HCT116 (cell line): ENCODE measurements around the gene SAXO2. TPM values are rescaled to one million over a fixed set of nuclear protein-coding genes. Genes with fewer than 3 reads are reported as not detected.
A peak's percentile ranks its signal among the peaks of the same experiment; 100 is the strongest.
"Not testable (repeated sequence)": the region's sequence is repeated elsewhere in the genome, so short reads cannot be mapped to it uniquely, and the experiment has no call there.

Experiments used
- ATAC-seq: fragments of 200-7000 bp; cut with Tn5 transposase; 2 replicates; pipeline ENCODE4 v1.9.1; 2020; ENCODE audit warnings: mild to moderate bottlenecking, moderate library complexity
- BruUV-seq: library from RNA; stranded (reverse); fragments of 400-500 nt; replicated peaks from 2 replicates; lab custom pipeline; 2021; lab: Mats Ljungman, UMichigan
- CTCF ChIA-PET: fragments of 300-600 bp; sonication (Branson Sonifier 250); formaldehyde crosslinking; loops from one replicate; lab custom pipeline; 2021; ENCODE audit warnings: antibody characterized with exemption; lab: Charles Lee
- POLR2A ChIA-PET: fragments of 300-600, 350-600 bp; sonication (Branson Sonifier 250); formaldehyde crosslinking; loops from one replicate; lab custom pipeline; 2021; ENCODE audit warnings: antibody characterized with exemption; lab: Charles Lee
- RAD21 ChIA-PET, 2 experiments: fragments of 300-600 bp; sonication (Branson Sonifier 250); formaldehyde crosslinking; loops; one replicate each; lab custom pipeline; 2023; ENCODE audit warnings: low total read pairs in 2 of 2; ENCODE audit not compliant: uncharacterized antibody in 2 of 2, unreplicated experiment in 2 of 2, low non-redundant PET in 1 of 2; lab: Charles Lee
- DNase-seq: peaks from one replicate; pipeline ENCODE4 v3.0.0-alpha.2; 2010; ENCODE audit warnings: low read depth, low spot score
- H2AFZ ChIP-seq: fragments of 200-600 bp; shearing (Covaris generic), sonication (generic); 2 replicates; pipeline ENCODE4 v1.6.1; 2017; ENCODE audit warnings: low read depth, mixed run types, mixed read lengths, antibody characterized with exemption, low read length; ENCODE audit not compliant: poor library complexity, severe bottlenecking
- H3K27ac ChIP-seq: 2 replicates; pipeline ENCODE4 v1.5.1; 2012; ENCODE audit warnings: low read depth, low read length
- H3K27me3 ChIP-seq: fragments of 200-600 bp; sonication (generic); 2 replicates; pipeline ENCODE4 v1.6.1; 2016; ENCODE audit warnings: mixed run types, low read length, mixed read lengths; ENCODE audit not compliant: insufficient read depth
- H3K36me3 ChIP-seq, 2 experiments: fragments of 200-500 bp in 1 of 2; fragments of 200-600 bp in 1 of 2; sonication (Bioruptor generic) in 1 of 2; sonication (generic) in 1 of 2; 2 replicates each; pipeline versions ENCODE4 v1.5.1 to v1.6.1; 2014 to 2016; ENCODE audit warnings: low read length in 2 of 2, inconsistent platforms in 1 of 2, mixed read lengths in 1 of 2, mixed run types in 1 of 2; ENCODE audit not compliant: insufficient read depth in 2 of 2, control insufficient read depth in 1 of 2
- H3K4me1 ChIP-seq, 2 experiments: fragments of 200-600 bp in 1 of 2; sonication (generic) in 1 of 2; 2 replicates each; pipeline versions ENCODE4 v1.5.1 to v1.6.1; 2012 to 2017; ENCODE audit warnings: low read length in 2 of 2, inconsistent platforms in 1 of 2, mild to moderate bottlenecking in 1 of 2, mixed read lengths in 1 of 2, mixed run types in 1 of 2, moderate library complexity in 1 of 2; ENCODE audit not compliant: insufficient read depth in 2 of 2, control insufficient read depth in 1 of 2
- H3K4me2 ChIP-seq: fragments of 200-600 bp; sonication (generic); 2 replicates; pipeline ENCODE4 v1.6.1; 2017; ENCODE audit warnings: mixed run types, low read length, mixed read lengths
- H3K4me3 ChIP-seq, 2 experiments: fragments of 200-600 bp in 1 of 2; sonication (generic) in 1 of 2; replicated peaks in 1 of 2; 2 replicates each; pipeline ENCODE4 v1.5.1; 2011 to 2016; ENCODE audit warnings: low read length in 2 of 2, control low read depth in 1 of 2, low read depth in 1 of 2, mild to moderate bottlenecking in 1 of 2, mixed read lengths in 1 of 2, mixed run types in 1 of 2
- H3K79me2 ChIP-seq: fragments of 200-600 bp; sonication (generic); 2 replicates; pipeline ENCODE4 v1.6.1; 2017; ENCODE audit warnings: mild to moderate bottlenecking, mixed run types, low read length, moderate library complexity, mixed read lengths; ENCODE audit not compliant: insufficient read depth
- H3K9ac ChIP-seq: fragments of 200-600 bp; sonication (generic); 2 replicates; pipeline ENCODE4 v1.6.1; 2016; ENCODE audit warnings: low read length, mixed read lengths
- H3K9me2 ChIP-seq: fragments of 200-600 bp; sonication (generic), shearing (Covaris generic); 2 replicates; pipeline ENCODE4 v1.6.1; 2017; ENCODE audit warnings: mixed run types, mild to moderate bottlenecking, moderate library complexity; ENCODE audit not compliant: insufficient read depth
- H3K9me3 ChIP-seq, 2 experiments: fragments of 200-500 bp in 1 of 2; fragments of 200-600 bp in 1 of 2; sonication (Bioruptor generic) in 1 of 2; sonication (generic) in 1 of 2; 2 replicates each; pipeline ENCODE4 v1.6.1; 2014 to 2017; ENCODE audit warnings: low read length in 2 of 2, mixed read lengths in 2 of 2, inconsistent platforms in 1 of 2, low read depth in 1 of 2, mild to moderate bottlenecking in 1 of 2, mixed run types in 1 of 2, moderate library complexity in 1 of 2; ENCODE audit not compliant: control insufficient read depth in 1 of 2, insufficient read depth in 1 of 2
- H4K20me1 ChIP-seq: fragments of 200-600 bp; sonication (generic), shearing (Covaris generic); 2 replicates; pipeline ENCODE4 v1.6.1; 2017; ENCODE audit warnings: mixed run types, mild to moderate bottlenecking, moderate library complexity; ENCODE audit not compliant: insufficient read depth
- CBX3 ChIP-seq: IDR thresholded peaks from 2 replicates; pipeline ENCODE4 v1.6.1; 2012; ENCODE audit warnings: low read depth
- EZH2phosphoT487 ChIP-seq: fragments of 200-600 bp; IDR thresholded peaks from 2 replicates; pipeline ENCODE4 v1.6.1; 2018; ENCODE audit warnings: antibody characterized with exemption, borderline replicate concordance
- FOSL1 ChIP-seq: IDR thresholded peaks from 2 replicates; pipeline ENCODE4 v1.6.1; 2012; ENCODE audit warnings: low read depth
- JUND ChIP-seq: IDR thresholded peaks from 2 replicates; pipeline ENCODE4 v1.6.1; 2012
- TCF7L2 ChIP-seq: IDR thresholded peaks from 2 replicates; pipeline ENCODE4 v1.7.0; 2011; ENCODE audit warnings: borderline replicate concordance, inconsistent platforms; ENCODE audit not compliant: insufficient read depth, insufficient read length; ENCODE audit errors: extremely low read depth
- intact Hi-C: fragments of 100-400 bp; cut with micrococcal nuclease; formaldehyde crosslinking; loops from 2 replicates; pipeline ENCODE4 v1.10.0; 2022
- total RNA-seq: library from RNA; stranded (reverse); gene quantifications from one replicate; pipeline ENCODE4 v1.2.1, GENCODE V29; 2021; ENCODE audit not compliant: unreplicated experiment

The SAXO2 gene
- total RNA-seq, 1 experiment from 2014 or later = 5.7 TPM

DNA sequence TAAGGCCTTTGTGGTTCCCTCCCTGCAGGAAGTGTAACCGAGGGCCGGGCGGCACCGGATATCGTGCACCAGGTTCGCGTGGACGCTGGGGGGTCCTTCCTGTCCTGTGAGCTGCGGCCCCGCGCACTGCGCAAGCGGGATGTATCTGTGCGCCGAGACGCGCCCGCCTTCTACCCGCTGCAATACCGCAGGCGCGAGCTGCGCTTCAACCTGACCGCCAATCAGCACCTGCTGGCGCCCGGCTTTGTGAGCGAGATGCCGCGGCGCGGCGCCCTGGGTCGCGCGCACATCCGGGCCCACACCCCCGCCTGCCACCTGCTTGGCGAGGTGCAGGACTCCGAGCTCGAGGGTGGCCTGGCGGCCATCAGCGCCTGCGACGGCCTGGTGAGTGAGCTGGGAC, 35.9 kb downstream of the SAXO2 start:
- Histone ChIP-seq H3K36me3 (no peaks in the 10 kb centered on the region), H4K20me1 (no peaks in the 10 kb centered on the region), H3K79me2 (no peaks in the 10 kb centered on the region), H3K27me3 (no peaks in the 10 kb centered on the region), H3K4me2 (no peak overlapping the region), H3K9ac (no peak overlapping the region), H3K4me1 (no peaks in the 10 kb centered on the region), H3K27ac (no peak overlapping the region), H3K9me2 (no peaks in the 10 kb centered on the region), H2AFZ (no peak overlapping the region), H3K4me3 (no peak overlapping the region), H3K9me3 (no peaks in the 10 kb centered on the region)
- BruUV-seq = no TSS peak
- ChIA-PET RAD21 (no interaction called here), POLR2A (no interaction called here), CTCF (no interaction called here)
- TF ChIP-seq CBX3 = no peak
- TF ChIP-seq JUND = no peak
- no peak for TF ChIP-seq FOSL1
- TF ChIP-seq TCF7L2 = no peak
- no peak for TF ChIP-seq EZH2phosphoT487
- DNase-seq (no peak), ATAC-seq (no peak)
- intact Hi-C loops = no loop called here

DNA sequence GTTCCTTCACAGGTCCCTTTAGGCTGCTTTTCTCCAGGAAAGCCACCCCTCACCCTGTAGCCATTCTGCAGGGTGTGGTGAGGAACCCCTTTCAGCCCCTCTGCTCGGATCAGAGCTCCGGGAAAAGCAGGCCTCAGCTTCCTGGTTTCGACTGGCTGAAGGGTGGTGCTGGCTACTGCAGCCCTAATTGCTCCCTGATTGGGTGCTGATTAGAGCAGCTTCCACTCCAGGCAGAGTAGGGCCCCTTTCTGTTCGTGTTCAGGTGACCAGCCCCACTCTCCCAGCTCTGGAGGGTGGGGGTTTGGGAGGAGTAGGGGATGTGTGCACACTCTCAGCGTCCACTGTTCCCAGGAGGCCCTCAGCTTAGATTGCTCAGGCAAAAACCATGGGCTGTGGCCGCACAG, 36.9 kb downstream of the SAXO2 start:
- DNase-seq, H2AFZ ChIP-seq, H3K27me3 ChIP-seq, H3K36me3 ChIP-seq, BruUV-seq, H3K4me1 ChIP-seq, H3K9ac ChIP-seq, ATAC-seq, POLR2A ChIA-PET, H3K79me2 ChIP-seq, H3K9me3 ChIP-seq, RAD21 ChIA-PET, H3K9me2 ChIP-seq, H4K20me1 ChIP-seq, H3K4me3 ChIP-seq, intact Hi-C loops, H3K4me2 ChIP-seq, H3K27ac ChIP-seq: not testable (repeated sequence)
- CTCF ChIA-PET = interaction anchor here (0.6 kb wide), 1 partner anchor 15 kb away, joined by 3 read pairs; no protein-coding TSS in a partner anchor

DNA sequence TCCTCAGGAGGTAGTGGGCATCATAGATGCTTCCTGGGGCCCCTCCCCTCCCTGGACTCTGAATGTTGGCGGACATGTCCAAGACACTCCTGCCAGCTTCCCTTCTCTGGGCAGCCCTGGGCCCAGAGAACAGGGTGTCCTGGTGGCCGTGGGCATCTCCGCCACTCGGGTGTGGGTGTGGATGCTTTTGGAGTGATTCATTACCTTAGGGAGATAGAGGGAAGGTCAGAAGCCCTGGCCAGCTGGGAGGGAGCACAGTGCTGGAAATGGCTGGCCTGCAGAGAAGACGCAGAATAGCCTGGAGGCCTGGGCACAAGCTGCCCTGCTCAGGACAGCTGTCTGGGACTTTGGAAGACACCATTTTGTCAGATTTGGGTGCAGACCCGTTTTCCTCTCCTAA, 37.7 kb downstream of the SAXO2 start:
- intact Hi-C loops, H3K36me3 ChIP-seq, H3K27ac ChIP-seq, H3K9ac ChIP-seq, H3K4me3 ChIP-seq, H3K4me1 ChIP-seq, H4K20me1 ChIP-seq, H3K79me2 ChIP-seq, RAD21 ChIA-PET, H3K27me3 ChIP-seq, POLR2A ChIA-PET, H3K4me2 ChIP-seq, H3K9me2 ChIP-seq, DNase-seq, CTCF ChIA-PET, H3K9me3 ChIP-seq, H2AFZ ChIP-seq, BruUV-seq: not testable (repeated sequence)
- ATAC-seq = 0 out of 2 replicates have a peak, but pooled peaks have one; percentile 31
